GM19023 (cell line): Measurements from ENCODE around the gene SLC6A1.

ENCODE experiments used
- ATAC-seq: cut with Tn5 transposase; IDR thresholded peaks from one replicate; pipeline ENCODE4 v1.9.1; 2021; ENCODE audit warnings: mild to moderate bottlenecking, moderate library complexity; ENCODE audit not compliant: unreplicated experiment

Gene SLC6A1

GRCh38 chr3:10992017-10992942 lies at the start of gene SLC6A1:
SLC6A1 (plus strand) TSS chr3:10992748; CDS start chr3:11017212, 24,464 bp downstream.
- ATAC-seq: no peak

GRCh38 chr3:10944866-10945265 lies 47.7 kb upstream of the SLC6A1 start:
- no peak for ATAC-seq

- ATAC-seq: no peak
These were observed 46.8 kb upstream of the SLC6A1 start for GRCh38 chr3:10945683-10946287.

GRCh38 chr3:10946526-10946925 lies 46.0 kb upstream of the SLC6A1 start:
- no peak for ATAC-seq

- no peak for ATAC-seq
These were observed 44.2 kb upstream of the SLC6A1 start for GRCh38 chr3:10948326-10948725.

- no peak for ATAC-seq
These were observed 43.4 kb upstream of the SLC6A1 start for GRCh38 chr3:10949197-10949596.

GRCh38 chr3:10950476-10951294 lies 41.9 kb upstream of the SLC6A1 start:
- no peak for ATAC-seq

GRCh38 chr3:10951295-10951926 lies 41.1 kb upstream of the SLC6A1 start:
- ATAC-seq: no peak

GRCh38 chr3:10952525-10952924 lies 40.0 kb upstream of the SLC6A1 start:
- ATAC-seq: no peak

GRCh38 chr3:10954740-10955139 lies 37.8 kb upstream of the SLC6A1 start:
- ATAC-seq: no peak

- no peak for ATAC-seq
These were observed 36.7 kb upstream of the SLC6A1 start for GRCh38 chr3:10955711-10956453.

- no peak for ATAC-seq
These were observed 36.0 kb upstream of the SLC6A1 start for GRCh38 chr3:10956531-10956930.

GRCh38 chr3:10956986-10957385 lies 35.6 kb upstream of the SLC6A1 start:
- no peak for ATAC-seq

GRCh38 chr3:10957976-10958749 lies 34.4 kb upstream of the SLC6A1 start:
- no peak for ATAC-seq

GRCh38 chr3:10960255-10960654 lies 32.3 kb upstream of the SLC6A1 start:
- no peak for ATAC-seq

GRCh38 chr3:10961921-10962320 lies 30.6 kb upstream of the SLC6A1 start:
- ATAC-seq: no peak

GRCh38 chr3:10962481-10963036 lies 30.0 kb upstream of the SLC6A1 start:
- ATAC-seq: no peak

- no peak for ATAC-seq
These were observed 27.9 kb upstream of the SLC6A1 start for GRCh38 chr3:10964537-10965167.

GRCh38 chr3:10968401-10968800 lies 24.1 kb upstream of the SLC6A1 start:
- ATAC-seq: no peak
